CD1c-positive myeloid dendritic cell (primary cell): ENCODE results near the gene SLC5A3.

Experiments
- DNase-seq: peaks from one replicate; pipeline ENCODE4 v3.0.0-alpha.2; 2016; ENCODE audit errors: extremely low spot score

Gene SLC5A3

GRCh38 chr21:34100337-34100736 is 27.0 kb downstream of the SLC5A3 start:
- DNase-seq: no peak

- DNase-seq: no peak
Observed at GRCh38 chr21:34100790-34101189, 27.4 kb downstream of the SLC5A3 start.

- no peak for DNase-seq
Observed at GRCh38 chr21:34105947-34106541, 32.7 kb downstream of the SLC5A3 start.

- no peak for DNase-seq
Observed at GRCh38 chr21:34107606-34108005, 34.2 kb downstream of the SLC5A3 start.

GRCh38 chr21:34109075-34109474 is 35.7 kb downstream of the SLC5A3 start:
- no peak for DNase-seq

- DNase-seq: no peak
Observed at GRCh38 chr21:34110594-34111202, 37.3 kb downstream of the SLC5A3 start.

- no peak for DNase-seq
Observed at GRCh38 chr21:34112316-34113033, 39.1 kb downstream of the SLC5A3 start.

- DNase-seq: no peak
Observed at GRCh38 chr21:34113842-34114241, 40.5 kb downstream of the SLC5A3 start.

- no peak for DNase-seq
Observed at GRCh38 chr21:34115160-34115559, 41.8 kb downstream of the SLC5A3 start.

- DNase-seq: no peak
Observed at GRCh38 chr21:34116569-34116968, 43.2 kb downstream of the SLC5A3 start.

- no peak for DNase-seq
Observed at GRCh38 chr21:34120867-34121266, 47.5 kb downstream of the SLC5A3 start.

GRCh38 chr21:34122047-34122446 is 48.7 kb downstream of the SLC5A3 start:
- no peak for DNase-seq
